Midbrain (tissue), 1 donor: ENCODE data around the gene PTPRZ1.

Experiments used
- DNase-seq: peaks from one replicate; lab custom pipeline; 2025; lab: John Stamatoyannopoulos, UW

PTPRZ1 gene

DNA sequence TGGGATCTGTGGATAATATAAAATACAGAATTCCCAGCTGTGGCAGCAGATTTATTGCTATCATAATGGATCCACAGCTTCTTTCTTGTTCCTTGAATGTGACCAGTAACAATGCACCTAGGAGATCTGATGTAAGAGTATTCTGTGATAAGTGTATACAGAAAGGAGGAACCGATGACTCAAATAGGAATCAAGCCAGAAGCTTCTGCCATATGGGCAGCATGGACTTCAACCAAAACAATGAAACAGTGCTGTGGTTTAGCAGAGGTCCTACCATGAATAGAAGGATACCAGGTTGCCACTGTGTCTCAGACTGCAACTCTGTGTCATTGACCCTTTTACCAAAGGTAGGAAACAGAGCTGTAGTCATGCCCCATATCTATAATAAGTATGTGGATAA, 81.8 kb downstream of the PTPRZ1 start:
- DNase-seq = no peak

DNA sequence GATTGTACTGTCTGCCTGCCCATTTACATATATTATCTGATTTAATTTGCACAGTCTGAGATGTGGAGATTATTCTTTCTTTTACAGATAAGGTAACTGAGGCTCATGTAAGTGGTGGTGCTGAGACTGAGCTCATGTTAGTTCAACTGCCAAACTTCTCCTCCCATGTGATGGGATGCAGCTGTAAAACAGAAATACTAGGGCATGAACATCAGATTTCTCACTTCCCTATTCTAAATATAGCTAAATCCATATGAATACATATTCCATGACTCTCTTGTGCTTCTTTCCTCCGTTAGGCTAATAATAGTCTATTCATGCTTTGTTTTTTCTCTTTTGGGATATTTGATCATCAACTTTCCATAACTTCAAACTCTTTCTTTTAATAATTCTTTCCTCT, 84.7 kb downstream of the PTPRZ1 start:
- no peak for DNase-seq

DNA sequence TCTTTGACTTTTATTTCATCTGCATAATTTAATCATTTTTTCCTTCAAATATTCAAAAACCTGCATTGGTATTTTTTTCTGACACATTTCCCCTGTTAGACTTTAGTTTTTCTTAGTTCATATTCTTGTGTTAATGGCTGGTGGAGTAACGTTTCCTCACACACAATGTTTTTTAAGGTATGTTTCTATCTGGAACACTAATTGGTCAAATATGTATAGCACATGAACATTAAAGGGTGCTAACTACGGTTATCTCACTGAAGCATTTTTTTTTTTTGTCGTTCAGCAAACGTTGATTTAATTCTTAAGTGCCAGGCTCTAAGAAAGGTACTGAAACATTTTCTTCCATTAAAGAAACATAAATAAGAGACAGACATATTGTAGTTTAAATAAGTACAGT, 87.7 kb downstream of the PTPRZ1 start:
- no peak for DNase-seq

DNA sequence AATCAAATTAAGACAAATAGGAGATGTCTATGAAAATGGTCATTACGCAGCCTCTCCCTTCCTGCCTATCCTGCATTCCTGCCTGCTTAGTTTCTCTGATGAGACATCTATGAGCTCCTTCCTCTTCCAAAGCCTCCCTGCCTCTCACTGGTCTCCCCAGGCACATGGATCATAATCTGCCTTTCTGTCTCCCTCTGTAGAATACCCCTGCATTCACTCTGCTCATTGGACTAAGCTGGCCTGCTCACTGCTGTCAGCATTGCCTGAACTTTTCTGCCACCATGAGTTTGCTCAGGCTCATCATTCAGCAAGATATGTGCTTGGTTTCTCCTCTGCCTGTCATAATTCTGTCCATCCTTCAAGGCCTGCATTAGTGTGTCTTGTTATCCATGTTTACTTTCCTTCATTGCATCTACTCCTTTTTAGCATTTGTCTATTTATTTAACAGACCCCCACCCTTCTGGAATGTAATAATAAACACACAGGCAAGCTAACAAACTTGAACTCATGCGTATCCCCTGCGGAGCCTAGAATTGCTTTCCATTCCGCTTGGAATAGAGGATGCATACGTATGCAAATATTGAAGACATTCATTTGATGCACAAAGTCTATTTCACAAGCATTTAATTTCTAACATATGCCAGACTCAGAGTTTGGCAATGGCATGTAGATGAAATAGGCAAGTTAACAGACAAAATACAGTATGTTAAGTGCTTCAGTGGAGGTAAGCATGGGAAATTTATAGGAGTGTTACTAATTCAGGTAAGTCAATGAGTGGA, 88.3 kb downstream of the PTPRZ1 start:
- peak; percentile 21 for DNase-seq

DNA sequence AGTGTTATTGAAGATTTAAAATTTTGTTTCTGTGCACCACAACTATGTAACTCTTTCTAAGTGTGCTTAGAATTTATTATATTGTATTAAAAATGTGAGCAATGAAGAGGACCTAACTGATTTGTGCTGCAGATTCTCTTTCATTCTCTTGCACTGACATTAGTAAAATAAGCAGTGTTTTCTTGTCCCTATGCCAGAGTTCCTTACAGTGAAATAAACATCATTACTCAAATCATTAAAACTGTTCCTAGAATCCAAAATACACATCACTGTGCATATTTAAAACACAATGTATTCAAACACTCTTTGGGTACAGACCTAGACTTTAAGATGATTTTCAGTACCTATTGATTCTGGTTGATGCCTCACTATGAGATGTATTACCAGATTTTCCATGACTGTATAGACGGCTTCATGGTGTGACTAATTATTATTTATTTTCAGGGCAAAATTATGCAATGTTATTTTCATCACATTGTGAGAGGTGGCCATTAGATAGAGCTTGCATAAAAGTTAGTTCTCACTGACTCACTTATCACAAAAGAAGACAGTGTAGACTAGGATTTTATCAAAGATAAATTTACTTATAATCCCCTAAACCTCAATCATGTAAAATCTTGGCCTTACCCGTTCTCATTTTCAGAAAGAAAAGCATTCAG, 93.4 kb downstream of the PTPRZ1 start:
- DNase-seq = no peak

DNA sequence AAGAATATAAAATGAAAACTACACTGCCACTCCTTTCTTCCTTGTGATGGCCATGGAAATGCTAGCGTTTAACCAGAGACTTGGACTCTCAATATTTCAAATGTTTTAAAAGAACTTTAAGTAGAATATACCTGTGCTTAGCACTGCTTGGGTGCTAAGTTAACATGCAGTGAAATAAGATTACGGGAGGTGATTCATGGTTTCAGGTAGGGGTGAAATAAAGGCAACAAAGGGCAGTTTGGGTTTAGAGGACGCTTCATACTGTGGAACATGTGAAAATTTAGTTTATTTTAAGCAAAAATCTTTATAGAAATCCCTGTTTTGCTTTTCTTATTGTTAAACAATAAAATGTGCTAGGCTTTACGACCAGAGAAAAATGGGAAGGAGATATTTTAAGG, 94.0 kb downstream of the PTPRZ1 start:
- no peak for DNase-seq

DNA sequence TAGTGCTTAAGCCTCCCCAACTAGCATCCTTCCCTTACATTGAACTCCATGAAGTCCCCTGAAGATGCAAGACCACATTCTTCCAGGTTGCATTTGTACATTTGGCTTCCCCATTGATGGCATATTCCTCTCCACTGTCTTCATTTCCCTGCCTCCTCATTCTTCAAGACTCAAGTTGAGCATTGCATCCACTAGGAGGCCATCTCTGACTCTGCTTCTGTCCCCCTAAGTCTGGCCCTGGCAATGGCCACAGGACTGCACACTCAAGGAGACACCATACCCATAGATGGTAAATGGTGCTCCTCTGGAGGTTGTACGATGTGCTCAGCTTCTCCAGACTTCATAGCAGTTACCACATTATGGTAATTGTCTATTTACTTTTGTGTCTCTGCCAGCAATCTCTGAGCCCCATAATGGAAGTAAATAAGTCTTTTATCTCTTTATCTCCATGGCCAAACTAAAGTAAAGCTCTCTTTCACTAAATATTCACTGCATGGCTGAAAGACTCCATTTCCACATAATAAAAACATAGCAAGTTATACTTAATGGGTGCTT, 112.6 kb downstream of the PTPRZ1 start:
- DNase-seq = no peak

DNA sequence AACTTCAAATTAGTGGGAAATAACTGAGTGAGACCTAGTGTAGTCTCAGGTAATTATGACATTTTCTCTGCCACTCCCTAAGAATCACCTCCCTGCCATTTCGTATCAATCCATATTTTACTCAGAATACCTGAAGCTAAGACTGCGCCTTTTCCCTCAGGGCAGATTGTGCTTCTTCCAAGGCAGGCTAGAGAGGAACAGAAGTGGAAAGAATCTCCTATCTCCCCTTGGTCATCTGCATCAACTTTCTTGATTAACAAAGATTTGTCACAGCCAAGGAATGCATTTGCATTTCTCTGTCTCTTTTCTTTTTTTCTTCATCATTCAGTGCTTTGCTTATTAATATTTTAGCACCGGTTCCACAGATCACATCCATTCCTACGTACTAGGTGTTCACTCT, 119.1 kb downstream of the PTPRZ1 start:
- DNase-seq = no peak

DNA sequence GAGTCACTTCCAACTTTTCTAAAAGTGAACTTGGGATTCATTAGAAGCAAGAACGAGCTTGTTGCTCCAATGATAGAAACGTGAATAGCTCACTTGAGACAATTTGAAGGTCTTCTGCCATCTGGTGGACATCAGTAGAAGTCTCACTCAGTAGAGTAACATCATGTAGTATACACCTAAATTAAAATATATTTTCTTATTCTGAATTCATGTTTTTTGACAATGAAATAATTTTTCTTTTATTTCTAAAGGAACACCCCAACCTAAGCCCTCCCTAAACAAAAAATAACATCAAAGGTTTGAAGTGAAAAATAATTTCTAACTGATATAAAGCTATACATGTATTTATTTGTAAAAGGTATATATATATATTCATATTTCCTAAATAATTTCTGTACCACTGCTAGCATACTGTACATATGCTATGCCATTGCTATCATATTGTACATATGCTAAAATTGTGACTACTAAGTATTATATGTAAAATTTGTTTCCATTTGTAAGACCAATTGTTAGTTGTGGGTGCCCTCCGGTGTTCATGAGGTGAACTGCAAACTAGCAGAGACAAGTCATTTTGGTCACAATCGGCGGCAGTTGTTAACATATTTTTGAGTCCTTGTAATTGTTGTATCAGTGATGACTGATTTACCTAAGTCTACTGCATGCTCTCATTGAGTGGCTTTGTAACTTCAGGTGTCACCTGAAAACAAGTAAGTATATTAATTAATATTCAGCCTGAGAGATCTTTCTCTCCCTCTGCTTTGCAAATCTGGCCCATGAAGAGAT, 121.9 kb downstream of the PTPRZ1 start:
- DNase-seq = peak; percentile 73

DNA sequence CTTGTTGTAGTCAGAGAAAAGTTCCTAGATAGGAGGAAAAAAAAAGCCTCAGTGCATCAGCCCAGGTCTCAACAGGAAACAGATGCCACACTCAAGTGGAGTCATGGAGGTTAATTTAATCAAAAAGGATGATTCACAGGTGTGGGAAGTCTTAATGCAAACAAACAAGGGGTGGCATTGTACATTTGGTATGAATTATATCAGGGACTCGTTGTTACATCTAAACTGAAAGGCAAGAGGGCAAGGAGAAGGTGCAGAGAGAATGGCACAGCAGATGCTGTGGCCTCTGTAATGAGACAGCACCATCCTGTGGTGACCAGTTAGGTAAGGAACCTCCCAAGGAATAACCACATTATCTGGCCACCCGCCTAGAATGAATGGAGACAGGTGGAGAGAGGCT, 133.7 kb downstream of the PTPRZ1 start:
- DNase-seq = no peak

DNA sequence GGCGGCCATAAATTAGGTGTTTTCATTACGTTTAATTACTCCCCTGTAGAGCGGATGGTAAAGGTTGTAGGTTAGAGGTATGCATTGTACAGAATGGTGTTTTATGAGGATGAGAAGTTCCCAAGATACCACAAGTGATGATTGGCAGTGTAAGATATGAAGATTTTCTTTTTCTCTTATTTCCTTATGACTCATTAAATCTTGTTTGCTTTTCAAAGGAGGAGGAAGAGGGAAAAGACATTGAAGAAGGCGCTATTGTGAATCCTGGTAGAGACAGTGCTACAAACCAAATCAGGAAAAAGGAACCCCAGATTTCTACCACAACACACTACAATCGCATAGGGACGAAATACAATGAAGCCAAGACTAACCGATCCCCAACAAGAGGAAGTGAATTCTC, 137.2 kb downstream of the PTPRZ1 start:
- no peak for DNase-seq

DNA sequence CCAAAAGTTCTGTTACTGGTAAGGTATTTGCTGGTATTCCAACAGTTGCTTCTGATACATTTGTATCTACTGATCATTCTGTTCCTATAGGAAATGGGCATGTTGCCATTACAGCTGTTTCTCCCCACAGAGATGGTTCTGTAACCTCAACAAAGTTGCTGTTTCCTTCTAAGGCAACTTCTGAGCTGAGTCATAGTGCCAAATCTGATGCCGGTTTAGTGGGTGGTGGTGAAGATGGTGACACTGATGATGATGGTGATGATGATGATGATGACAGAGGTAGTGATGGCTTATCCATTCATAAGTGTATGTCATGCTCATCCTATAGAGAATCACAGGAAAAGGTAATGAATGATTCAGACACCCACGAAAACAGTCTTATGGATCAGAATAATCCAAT, 140.1 kb downstream of the PTPRZ1 start:
- no peak for DNase-seq

DNA sequence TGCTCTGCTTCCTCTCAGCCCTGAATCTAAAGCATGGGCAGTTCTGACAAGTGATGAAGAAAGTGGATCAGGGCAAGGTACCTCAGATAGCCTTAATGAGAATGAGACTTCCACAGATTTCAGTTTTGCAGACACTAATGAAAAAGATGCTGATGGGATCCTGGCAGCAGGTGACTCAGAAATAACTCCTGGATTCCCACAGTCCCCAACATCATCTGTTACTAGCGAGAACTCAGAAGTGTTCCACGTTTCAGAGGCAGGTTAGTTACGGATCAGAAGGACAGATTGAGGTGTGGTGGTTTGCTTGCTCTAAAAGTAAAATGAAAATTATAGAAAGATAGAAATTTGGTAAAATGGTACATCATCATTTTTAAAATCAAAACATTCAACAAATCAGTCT, 140.7 kb downstream of the PTPRZ1 start:
- no peak for DNase-seq

DNA sequence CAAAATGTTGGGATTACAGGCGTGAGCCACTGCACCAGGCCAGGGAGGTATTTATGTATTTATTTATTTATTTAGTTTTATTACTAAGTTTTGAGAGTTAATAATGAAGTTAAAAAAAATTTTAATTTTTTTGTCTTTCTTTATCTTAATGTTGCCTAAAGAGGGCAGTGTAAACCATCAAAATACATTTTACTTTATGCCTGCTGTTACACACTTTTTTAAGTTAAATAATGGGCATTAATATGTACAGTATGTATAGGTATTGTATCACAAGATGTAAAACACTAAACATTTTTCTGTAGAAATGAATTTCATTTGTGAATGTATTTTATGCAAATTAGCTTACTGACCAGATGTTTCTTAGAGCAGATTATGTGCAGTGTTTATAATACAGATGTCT, 141.7 kb downstream of the PTPRZ1 start:
- no peak for DNase-seq

DNA sequence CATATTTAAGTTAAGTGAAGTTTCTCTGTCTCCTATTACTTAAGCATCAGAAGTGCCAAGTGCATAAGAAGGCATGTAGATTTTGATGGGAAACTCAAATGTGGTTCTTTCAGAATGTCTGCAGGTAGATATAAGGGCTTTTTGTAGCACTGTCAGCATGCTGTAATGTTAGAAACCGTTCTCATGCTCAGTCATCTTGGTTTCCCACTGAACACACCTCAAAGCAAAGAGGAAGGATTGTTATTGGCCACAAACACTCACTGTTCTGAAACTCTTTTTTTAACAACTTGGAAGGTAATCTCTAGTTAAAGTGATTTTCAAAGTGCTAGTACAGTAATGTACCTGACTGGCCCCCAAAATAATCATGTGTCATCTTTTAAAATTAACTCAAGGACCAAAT, 145.1 kb downstream of the PTPRZ1 start:
- no peak for DNase-seq

DNA sequence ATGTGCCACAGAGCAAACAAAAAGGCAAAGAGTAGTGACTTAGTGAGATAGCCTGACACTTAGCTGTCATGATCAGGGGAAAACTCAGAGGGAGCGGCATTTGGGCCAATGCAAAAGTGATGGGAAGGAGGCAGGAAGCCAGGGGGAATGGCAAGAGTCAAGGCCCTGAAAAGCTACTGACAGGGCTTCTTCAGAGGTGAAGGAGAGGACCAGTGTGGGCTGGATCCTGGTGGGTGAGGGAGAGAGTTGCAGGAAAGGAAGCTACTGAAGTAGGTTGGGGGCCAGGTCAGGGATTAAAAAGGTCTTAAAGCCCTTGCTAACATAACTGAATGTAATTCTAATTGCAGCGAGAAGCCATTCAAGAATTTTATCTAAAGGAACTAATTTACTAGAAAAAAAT, 154.1 kb downstream of the PTPRZ1 start:
- DNase-seq = no peak

DNA sequence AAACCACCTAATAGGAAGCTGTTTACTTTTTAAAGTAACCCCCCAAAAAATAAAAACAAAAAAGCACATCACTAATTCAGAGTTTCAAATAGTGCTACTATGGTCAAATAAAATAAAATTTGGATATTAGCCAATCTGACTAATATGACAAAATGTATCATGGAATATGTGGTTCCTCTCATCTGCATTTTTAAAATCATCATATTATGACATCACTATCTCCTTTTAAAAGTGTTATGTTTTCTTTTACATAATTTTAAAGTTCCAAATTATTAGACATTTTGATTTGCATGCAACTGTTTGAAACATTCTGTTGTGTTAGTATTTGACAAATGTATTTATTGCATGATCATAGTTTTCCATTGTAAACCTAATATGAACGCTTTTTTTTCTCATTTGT, 160.7 kb downstream of the PTPRZ1 start:
- no peak for DNase-seq

DNA sequence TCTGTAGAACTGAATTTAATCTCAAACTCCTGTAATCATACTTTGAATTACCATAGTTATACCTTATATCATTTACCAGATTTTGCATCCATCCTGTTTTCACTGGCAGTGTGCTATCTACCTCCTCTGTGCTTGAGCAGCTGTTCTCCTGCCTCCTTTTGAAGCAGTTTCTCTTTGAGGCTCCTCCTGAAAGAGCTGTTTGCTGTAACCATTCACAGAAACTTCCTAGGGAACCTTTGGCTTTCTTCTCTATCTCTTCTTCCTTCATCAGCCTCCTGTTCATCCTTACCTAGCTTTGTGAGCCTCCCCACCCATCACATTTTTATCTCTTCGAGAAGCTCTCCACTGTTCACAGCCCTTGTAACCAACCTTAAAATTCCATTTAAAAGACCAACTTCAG, 162.9 kb downstream of the PTPRZ1 start:
- DNase-seq = no peak

DNA sequence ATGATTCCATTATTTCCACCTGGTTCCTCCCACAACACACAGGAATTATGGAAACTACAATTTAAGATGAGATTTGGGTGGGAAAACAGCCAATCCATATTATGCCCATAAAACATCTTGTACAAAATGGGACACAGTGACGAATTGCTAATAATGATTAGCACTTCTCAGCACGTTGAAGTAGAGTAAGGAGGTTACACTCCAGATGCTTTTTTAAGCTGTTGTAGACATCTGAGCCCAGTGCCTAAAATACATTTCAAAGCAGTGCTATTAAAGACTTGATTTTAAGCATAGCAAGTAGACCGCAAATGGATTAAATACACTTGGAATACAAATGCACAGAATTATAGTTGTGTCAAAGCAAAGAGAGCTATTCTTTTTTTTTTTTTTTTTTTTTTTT, 165.2 kb downstream of the PTPRZ1 start:
- DNase-seq = no peak

DNA sequence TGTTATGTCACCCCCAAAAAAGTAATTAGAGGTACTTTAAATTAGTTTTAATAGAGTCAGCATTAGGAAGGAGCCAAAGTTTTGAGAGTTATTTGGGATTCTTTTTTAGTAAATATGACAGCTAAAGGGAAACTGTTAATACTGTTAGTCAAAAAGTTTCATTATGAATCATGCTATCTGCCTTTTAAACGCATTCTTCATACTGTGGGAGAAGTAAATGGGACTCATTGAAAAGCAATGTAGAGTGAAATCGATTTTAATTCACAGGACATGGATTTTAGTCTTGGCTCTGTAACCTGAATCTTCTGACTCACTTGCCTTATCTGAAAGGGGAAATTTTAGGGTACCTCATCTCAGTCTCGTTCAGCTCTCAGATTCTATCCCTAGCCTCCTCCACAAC, 165.9 kb downstream of the PTPRZ1 start:
- no peak for DNase-seq

DNA sequence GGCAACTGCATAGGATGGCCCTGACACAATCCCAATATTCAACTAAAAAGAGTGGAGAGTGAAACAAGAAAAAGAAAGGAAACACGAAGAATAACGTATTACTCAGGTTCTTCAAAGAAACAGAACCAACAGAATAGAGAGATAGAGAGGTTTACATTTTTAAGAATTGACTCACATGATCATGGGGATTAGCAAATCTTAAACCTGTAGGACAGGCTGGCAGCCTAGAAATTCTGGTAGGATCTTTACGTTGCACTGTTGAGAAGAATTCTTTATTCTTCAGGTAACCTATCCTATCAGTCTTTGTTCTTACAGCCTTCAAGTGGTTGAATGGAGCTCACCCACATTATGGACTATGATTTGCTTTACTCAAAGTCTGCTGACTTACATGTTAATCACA, 167.2 kb downstream of the PTPRZ1 start:
- DNase-seq = no peak

DNA sequence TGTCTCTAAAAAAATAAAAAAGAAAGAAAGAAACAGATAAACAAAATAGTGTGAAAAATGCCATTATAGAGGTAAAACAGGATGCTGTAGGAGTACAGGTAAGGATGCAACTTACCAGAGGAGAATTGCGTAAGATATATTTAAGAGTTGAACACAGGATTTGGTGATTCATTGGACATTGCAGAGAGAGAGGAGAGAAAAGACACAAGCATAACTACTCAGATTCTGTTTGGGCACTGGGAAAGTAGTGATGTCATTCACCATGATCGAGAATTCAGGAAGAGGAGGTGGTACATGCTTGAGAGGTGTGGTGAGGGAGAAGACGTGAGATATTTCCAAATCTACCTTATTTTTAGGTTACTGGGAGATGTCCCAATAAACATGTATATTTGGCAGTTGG, 173.4 kb downstream of the PTPRZ1 start:
- DNase-seq = no peak

DNA sequence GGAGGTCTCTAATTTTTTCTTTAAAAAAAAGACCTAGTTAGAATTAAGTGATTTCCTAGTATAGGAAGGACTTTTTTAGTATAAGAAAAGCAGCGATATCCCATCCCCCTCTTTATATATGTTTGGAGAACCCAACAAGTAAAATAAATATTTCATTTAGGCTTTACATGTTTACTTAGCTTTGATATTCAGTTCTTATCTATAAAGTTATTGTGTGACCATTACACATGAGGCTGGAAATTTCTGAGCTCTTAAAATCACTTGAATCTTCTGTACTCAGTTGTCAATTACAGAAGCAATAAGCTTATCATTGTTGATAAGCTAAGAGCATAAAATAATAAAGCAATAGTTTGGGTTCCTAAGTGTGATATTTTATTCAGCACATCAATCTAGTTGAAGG, 181.4 kb downstream of the PTPRZ1 start:
- DNase-seq = no peak
